ENCODE results near the gene DCLRE1C.
"Not testable (repeated sequence)": the region's sequence is repeated elsewhere in the genome, so short reads cannot be mapped to it uniquely, and the experiment has no call there.

The DCLRE1C gene

GRCh38 chr10:14884082-14884481, 69.8 kb downstream of the DCLRE1C start:
- no peaks in the 10 kb centered on the region for H3K4me1 ChIP-seq (ENCODE audit: control insufficient read depth, insufficient read depth, low read length, poor library complexity, severe bottlenecking)
- H3K4me3 ChIP-seq (ENCODE audit: extremely low read depth, insufficient read depth, low read length, poor library complexity, severe bottlenecking) = no peak overlapping the region
- H3K36me3 ChIP-seq (ENCODE audit: control insufficient read depth, insufficient read depth, low read length) = peaks cover 60% of the 10 kb centered on the region
- no peak overlapping the region for H3K27ac ChIP-seq (ENCODE audit: low read depth, low read length, severe bottlenecking)
- 92 to 93% methylated on average over 2 of the region's 3 CpGs for WGBS, 2 experiments (ENCODE audit: insufficient coverage in 2 of 2)
- no peaks in the 10 kb centered on the region for H3K9me3 ChIP-seq (ENCODE audit: control insufficient read depth, low read length)

- peak overlapping the region; percentile 96 for H3K4me3 ChIP-seq (ENCODE audit: extremely low read depth, insufficient read depth, low read length, poor library complexity, severe bottlenecking)
- H3K9me3 ChIP-seq (ENCODE audit: control insufficient read depth, low read length) = no peaks in the 10 kb centered on the region
- peaks cover 6% of the 10 kb centered on the region for H3K4me1 ChIP-seq (ENCODE audit: control insufficient read depth, insufficient read depth, low read length, poor library complexity, severe bottlenecking)
- 0 to 80% methylated on average over 1 to 3 of the region's 7 CpGs for whole genome bisulfite sequencing, 2 experiments (ENCODE audit: insufficient coverage in 2 of 2)
- H3K27ac ChIP-seq (ENCODE audit: low read depth, low read length, severe bottlenecking) = no peak overlapping the region
- peaks cover 34% of the 10 kb centered on the region for H3K36me3 ChIP-seq (ENCODE audit: control insufficient read depth, insufficient read depth, low read length)
Observed at GRCh38 chr10:14880229-14880628, 73.7 kb downstream of the DCLRE1C start.

- H3K4me3 ChIP-seq (ENCODE audit: extremely low read depth, insufficient read depth, low read length, poor library complexity, severe bottlenecking) = peak overlapping the region; percentile 96
- WGBS, 2 experiments (ENCODE audit: insufficient coverage in 2 of 2) = no CpG with 5 or more reads among the region's 5 CpGs
- no peaks in the 10 kb centered on the region for H3K9me3 ChIP-seq (ENCODE audit: control insufficient read depth, low read length)
- peaks cover 30% of the 10 kb centered on the region for H3K36me3 ChIP-seq (ENCODE audit: control insufficient read depth, insufficient read depth, low read length)
- H3K27ac ChIP-seq (ENCODE audit: low read depth, low read length, severe bottlenecking) = peak overlapping the region; percentile 96
- peaks cover 6% of the 10 kb centered on the region for H3K4me1 ChIP-seq (ENCODE audit: control insufficient read depth, insufficient read depth, low read length, poor library complexity, severe bottlenecking)
Observed at GRCh38 chr10:14879928-14880193, 74.0 kb downstream of the DCLRE1C start.

- Histone ChIP-seq H3K36me3 (ENCODE audit: control insufficient read depth, insufficient read depth, low read length) (peaks cover 26% of the 10 kb centered on the region), H3K4me1 (ENCODE audit: control insufficient read depth, insufficient read depth, low read length, poor library complexity, severe bottlenecking) (peaks cover 6% of the 10 kb centered on the region), H3K4me3 (ENCODE audit: extremely low read depth, insufficient read depth, low read length, poor library complexity, severe bottlenecking) (peak overlapping the region; percentile 96), H3K27ac (ENCODE audit: low read depth, low read length, severe bottlenecking) (peak overlapping the region; percentile 96), H3K9me3 (ENCODE audit: control insufficient read depth, low read length) (no peaks in the 10 kb centered on the region)
- 0% methylated on average over 39 to 50 of the region's 60 CpGs for WGBS, 2 experiments (ENCODE audit: insufficient coverage in 2 of 2)
Observed at GRCh38 chr10:14879124-14879927, 74.6 kb downstream of the DCLRE1C start.

- WGBS, 2 experiments (ENCODE audit: insufficient coverage in 2 of 2) = 0 to 1% methylated on average over 70 to 90 of the region's 102 CpGs
- no peaks in the 10 kb centered on the region for H3K9me3 ChIP-seq (ENCODE audit: control insufficient read depth, low read length)
- peak within 1 kb of the TSS; percentile 96 for H3K4me3 ChIP-seq (ENCODE audit: extremely low read depth, insufficient read depth, low read length, poor library complexity, severe bottlenecking)
- H3K36me3 ChIP-seq (ENCODE audit: control insufficient read depth, insufficient read depth, low read length) = peaks cover 18% of the 10 kb centered on the region
- H3K27ac ChIP-seq (ENCODE audit: low read depth, low read length, severe bottlenecking) = peak within 1 kb of the TSS; percentile 96
- H3K4me1 ChIP-seq (ENCODE audit: control insufficient read depth, insufficient read depth, low read length, poor library complexity, severe bottlenecking) = peaks cover 6% of the 10 kb centered on the region
Observed at GRCh38 chr10:14878266-14879123, 75.4 kb downstream of the DCLRE1C start, which contains the start of gene SUV39H2. Gene SUV39H2 (plus strand): TSS chr10:14878866. CDS start chr10:14878889, 23 bp downstream.

GRCh38 chr10:14876764-14877163, 77.1 kb downstream of the DCLRE1C start:
- Histone ChIP-seq H3K9me3 (ENCODE audit: control insufficient read depth, low read length) (no peaks in the 10 kb centered on the region), H3K36me3 (ENCODE audit: control insufficient read depth, insufficient read depth, low read length) (peaks cover 5% of the 10 kb centered on the region), H3K4me3 (ENCODE audit: extremely low read depth, insufficient read depth, low read length, poor library complexity, severe bottlenecking) (no peak overlapping the region), H3K4me1 (ENCODE audit: control insufficient read depth, insufficient read depth, low read length, poor library complexity, severe bottlenecking) (peaks cover 6% of the 10 kb centered on the region), H3K27ac (ENCODE audit: low read depth, low read length, severe bottlenecking) (no peak overlapping the region)
- 91 to 93% methylated on average over 9 of the region's 9 CpGs for WGBS, 2 experiments (ENCODE audit: insufficient coverage in 2 of 2)

- Histone ChIP-seq H3K4me3 (ENCODE audit: extremely low read depth, insufficient read depth, low read length, poor library complexity, severe bottlenecking) (no peak overlapping the region), H3K4me1 (ENCODE audit: control insufficient read depth, insufficient read depth, low read length, poor library complexity, severe bottlenecking) (peaks cover 6% of the 10 kb centered on the region), H3K9me3 (ENCODE audit: control insufficient read depth, low read length) (no peaks in the 10 kb centered on the region), H3K36me3 (ENCODE audit: control insufficient read depth, insufficient read depth, low read length) (no peaks in the 10 kb centered on the region), H3K27ac (ENCODE audit: low read depth, low read length, severe bottlenecking) (no peak overlapping the region)
- 94 to 97% methylated on average over 10 to 11 of the region's 12 CpGs for WGBS, 2 experiments (ENCODE audit: insufficient coverage in 2 of 2)
Observed at GRCh38 chr10:14875941-14876340, 78.0 kb downstream of the DCLRE1C start.

GRCh38 chr10:14873090-14873760, 80.7 kb downstream of the DCLRE1C start:
- Histone ChIP-seq H3K27ac (ENCODE audit: low read depth, low read length, severe bottlenecking) (no peak overlapping the region), H3K36me3 (ENCODE audit: control insufficient read depth, insufficient read depth, low read length) (peaks cover 14% of the 10 kb centered on the region), H3K4me3 (ENCODE audit: extremely low read depth, insufficient read depth, low read length, poor library complexity, severe bottlenecking) (no peak overlapping the region), H3K9me3 (ENCODE audit: control insufficient read depth, low read length) (no peaks in the 10 kb centered on the region), H3K4me1 (ENCODE audit: control insufficient read depth, insufficient read depth, low read length, poor library complexity, severe bottlenecking) (peaks cover 6% of the 10 kb centered on the region)
- WGBS, 2 experiments (ENCODE audit: insufficient coverage in 2 of 2) = 100% methylated on average over 1 of the region's 2 CpGs; no CpG with 5 or more reads in 1 of the 2 experiments

- not testable (repeated sequence) for H3K27ac ChIP-seq (ENCODE audit: low read depth, low read length, severe bottlenecking); H3K9me3 ChIP-seq (ENCODE audit: control insufficient read depth, low read length); H3K4me3 ChIP-seq (ENCODE audit: extremely low read depth, insufficient read depth, low read length, poor library complexity, severe bottlenecking); H3K4me1 ChIP-seq (ENCODE audit: control insufficient read depth, insufficient read depth, low read length, poor library complexity, severe bottlenecking)
- H3K36me3 ChIP-seq (ENCODE audit: control insufficient read depth, insufficient read depth, low read length) = peaks cover 61% of the 10 kb centered on the region
- WGBS, 2 experiments (ENCODE audit: insufficient coverage in 2 of 2) = no CpG with 5 or more reads among the region's 3 CpGs
Observed at GRCh38 chr10:14864871-14865270, 89.0 kb downstream of the DCLRE1C start.

- not testable (repeated sequence) for H3K4me3 ChIP-seq (ENCODE audit: extremely low read depth, insufficient read depth, low read length, poor library complexity, severe bottlenecking); H3K27ac ChIP-seq (ENCODE audit: low read depth, low read length, severe bottlenecking); H3K9me3 ChIP-seq (ENCODE audit: control insufficient read depth, low read length); H3K4me1 ChIP-seq (ENCODE audit: control insufficient read depth, insufficient read depth, low read length, poor library complexity, severe bottlenecking)
- 90 to 100% methylated on average over 2 to 3 of the region's 6 CpGs for WGBS, 2 experiments (ENCODE audit: insufficient coverage in 2 of 2)
- peaks cover 59% of the 10 kb centered on the region for H3K36me3 ChIP-seq (ENCODE audit: control insufficient read depth, insufficient read depth, low read length)
Observed at GRCh38 chr10:14864466-14864865, 89.4 kb downstream of the DCLRE1C start.

Measured in mesodermal cell (in vitro differentiated cells).